Testis (tissue), 3 donors: ENCODE data around the gene CRBN. TPM values are rescaled to one million over a fixed set of nuclear protein-coding genes. Genes with fewer than 3 reads are reported as not detected.

Experiments used
- DNase-seq: peaks from one replicate; pipeline ENCODE4 v3.0.0-alpha.2; 2019
- H3K27ac ChIP-seq, 2 donors: fragments of 200-600 bp; sonication (generic); one replicate each; pipeline ENCODE4 v1.5.1; 2019
- H3K27me3 ChIP-seq: fragments of 200-600 bp; sonication (generic); one replicate; pipeline ENCODE4 v1.5.1; 2019
- H3K36me3 ChIP-seq: fragments of 200-600 bp; sonication (generic); one replicate; pipeline ENCODE4 v1.5.1; 2017; ENCODE audit warnings: low read depth; ENCODE audit errors: missing control alignments
- H3K4me1 ChIP-seq: fragments of 200-600 bp; sonication (generic); one replicate; pipeline ENCODE4 v1.5.1; 2019
- H3K4me3 ChIP-seq, 2 donors: fragments of 200-600 bp; sonication (generic); one replicate each; pipeline ENCODE4 v1.5.1; 2017 to 2019
- H3K9me3 ChIP-seq: fragments of 200-600 bp; sonication (generic); one replicate; pipeline ENCODE4 v1.5.1; 2017
- POLR2A ChIP-seq: fragments of 450-650 bp; IDR thresholded peaks from one replicate; pipeline ENCODE4 v1.6.1; 2017; ENCODE audit warnings: antibody characterized with exemption, mild to moderate bottlenecking, moderate library complexity
- WGBS, 2 donors: methylation state at CpG; one replicate each; pipeline ENCODE4 v1.1.5; 2018; 5-methylcytosine and 5-hydroxymethylcytosine counted together
- intact Hi-C: fragments of 100-400 bp; cut with DNase I; formaldehyde crosslinking; loops from one replicate; pipeline ENCODE4 v1.15.1; 2023; ENCODE audit warnings: low total_unique reads
- polyA plus RNA-seq: library from polyadenylated mRNA; stranded (reverse); fragments of 350-450 nt; fragmentation: Illumina TruSeq; extraction: RNeasy Lipid Tissue Mini Kit (QIAGEN cat#74804); gene quantifications from one replicate; pipeline ENCODE4 v1.2.3, GENCODE V29; 2014; ENCODE audit warnings: low read depth, low replicate concordance; ENCODE audit not compliant: insufficient read depth
- total RNA-seq, 2 donors: library from RNA; depleted of rRNA; stranded (reverse); fragments of >200 nt; gene quantifications; one replicate each; pipeline ENCODE4 v1.2.3, GENCODE V29; 2016
- TF ChIP-seq, protein P1 (sequence below), 3 experiments: fragments of 450-650 bp in 2 of 3; fragments of 200-600 bp in 1 of 3; sonication (generic) in 1 of 3; IDR thresholded peaks; one replicate each; pipeline ENCODE4 v1.5.1; 2016 to 2019; ENCODE audit warnings: antibody characterized with exemption in 3 of 3, mild to moderate bottlenecking in 2 of 3, moderate library complexity in 1 of 3

CRBN gene
- total and polyA plus RNA-seq, 3 donors from 2014 or later = 85.4 to 180 (median 147) TPM

DNA sequence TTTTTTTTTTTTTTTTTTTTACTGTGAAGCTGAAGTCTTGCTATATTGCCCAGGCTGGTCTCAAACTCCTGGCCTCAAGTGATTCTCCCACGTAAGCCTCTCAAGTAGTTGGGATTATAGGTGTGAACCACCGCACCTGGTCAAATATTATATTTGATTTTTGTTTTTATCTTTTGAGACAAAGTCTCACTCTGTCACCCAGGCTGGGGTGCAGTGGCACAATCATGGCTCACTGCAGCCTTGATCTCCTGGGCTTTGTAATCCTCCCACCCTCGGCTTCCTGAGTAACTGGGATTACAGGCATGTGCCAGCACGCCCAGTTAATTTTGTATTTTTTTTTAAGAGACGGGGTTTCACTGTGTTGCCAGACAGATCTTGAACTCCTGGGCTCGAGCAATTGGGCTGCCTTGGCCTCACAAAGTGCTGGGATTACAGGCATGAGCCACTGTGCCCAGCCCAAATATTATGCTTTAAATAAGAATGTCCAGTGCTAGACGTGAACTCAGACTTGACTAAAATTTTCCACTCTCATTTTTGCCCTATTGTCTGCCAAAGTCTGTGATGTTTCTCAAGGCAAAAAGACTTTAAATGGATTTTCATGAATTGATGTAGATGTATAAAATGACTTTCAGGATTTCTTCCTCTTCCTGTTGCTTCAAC is 33.4 kb upstream of the CRBN start:
- Histone ChIP-seq H3K4me1 (no peaks in the 10 kb centered on the region), H3K36me3 (no peaks in the 10 kb centered on the region), H3K27ac (no peak overlapping the region), H3K9me3 (no peaks in the 10 kb centered on the region), H3K4me3 (no peak overlapping the region), H3K27me3 (no peaks in the 10 kb centered on the region)
- TF ChIP-seq, protein P1, sequence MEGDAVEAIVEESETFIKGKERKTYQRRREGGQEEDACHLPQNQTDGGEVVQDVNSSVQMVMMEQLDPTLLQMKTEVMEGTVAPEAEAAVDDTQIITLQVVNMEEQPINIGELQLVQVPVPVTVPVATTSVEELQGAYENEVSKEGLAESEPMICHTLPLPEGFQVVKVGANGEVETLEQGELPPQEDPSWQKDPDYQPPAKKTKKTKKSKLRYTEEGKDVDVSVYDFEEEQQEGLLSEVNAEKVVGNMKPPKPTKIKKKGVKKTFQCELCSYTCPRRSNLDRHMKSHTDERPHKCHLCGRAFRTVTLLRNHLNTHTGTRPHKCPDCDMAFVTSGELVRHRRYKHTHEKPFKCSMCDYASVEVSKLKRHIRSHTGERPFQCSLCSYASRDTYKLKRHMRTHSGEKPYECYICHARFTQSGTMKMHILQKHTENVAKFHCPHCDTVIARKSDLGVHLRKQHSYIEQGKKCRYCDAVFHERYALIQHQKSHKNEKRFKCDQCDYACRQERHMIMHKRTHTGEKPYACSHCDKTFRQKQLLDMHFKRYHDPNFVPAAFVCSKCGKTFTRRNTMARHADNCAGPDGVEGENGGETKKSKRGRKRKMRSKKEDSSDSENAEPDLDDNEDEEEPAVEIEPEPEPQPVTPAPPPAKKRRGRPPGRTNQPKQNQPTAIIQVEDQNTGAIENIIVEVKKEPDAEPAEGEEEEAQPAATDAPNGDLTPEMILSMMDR (IDR thresholded peaks at IDR 0.05) = no peak
- TF ChIP-seq POLR2A = no peak
- 73 to 78% methylated on average over 7 of the region's 7 CpGs for WGBS, 2 donors
- intact Hi-C loops = no loop called here
- no peak for DNase-seq

DNA sequence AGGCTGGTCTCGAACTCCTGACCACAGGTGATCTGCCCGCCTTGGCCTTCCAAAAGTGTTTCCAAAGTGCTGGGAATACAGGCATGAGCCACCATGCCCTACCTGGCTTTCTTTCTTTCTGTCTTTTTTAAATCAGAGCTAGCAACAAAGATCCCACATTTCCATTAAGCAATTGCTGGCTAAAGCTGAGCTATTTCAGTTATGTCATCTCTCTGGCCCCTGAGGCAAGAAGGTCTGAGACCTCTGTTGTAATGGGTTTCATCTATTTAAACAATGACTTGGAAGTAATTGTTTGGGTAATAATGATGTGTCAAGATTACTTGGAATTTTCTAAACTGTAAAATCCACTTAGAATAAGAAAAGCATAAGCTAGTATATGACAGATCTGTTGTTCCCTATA is 30.2 kb upstream of the CRBN start:
- no peak for TF ChIP-seq POLR2A
- Histone ChIP-seq H3K27me3 (no peaks in the 10 kb centered on the region), H3K9me3 (no peaks in the 10 kb centered on the region), H3K4me1 (no peaks in the 10 kb centered on the region), H3K27ac (no peak overlapping the region), H3K36me3 (no peaks in the 10 kb centered on the region), H3K4me3 (no peak overlapping the region)
- WGBS, 2 donors = 93 to 100% methylated on average over 2 of the region's 2 CpGs
- no peak for DNase-seq
- intact Hi-C loops = no loop called here

DNA sequence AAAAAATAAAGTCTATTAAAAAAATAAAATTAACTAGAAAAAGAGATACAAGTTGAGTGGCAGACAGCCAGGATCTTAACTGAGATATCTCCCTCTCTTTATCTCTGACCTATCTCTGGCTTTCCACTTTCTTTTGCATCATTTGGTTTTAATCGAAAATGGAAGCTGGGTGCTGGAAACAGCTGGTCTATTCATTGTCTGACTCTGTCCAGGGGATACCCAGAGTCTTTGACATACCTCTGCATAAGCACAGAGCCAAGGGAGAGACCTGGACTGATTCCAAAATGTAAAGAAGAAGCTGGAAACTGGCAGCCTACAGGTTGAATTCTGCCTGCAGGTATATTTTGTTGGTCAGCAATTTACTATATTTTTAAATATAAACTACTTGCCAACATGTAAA is 29.6 kb upstream of the CRBN start:
- Histone ChIP-seq H3K27me3 (no peaks in the 10 kb centered on the region), H3K27ac (no peak overlapping the region), H3K9me3 (no peaks in the 10 kb centered on the region), H3K4me3 (no peak overlapping the region), H3K4me1 (no peaks in the 10 kb centered on the region), H3K36me3 (no peaks in the 10 kb centered on the region)
- WGBS, 2 donors = 79 to 89% methylated on average over 1 of the region's 1 CpG
- no peak for DNase-seq
- intact Hi-C loops = no loop called here
- no peak for TF ChIP-seq POLR2A
- TF ChIP-seq, protein P1 (IDR thresholded peaks at IDR 0.05) = no peak

DNA sequence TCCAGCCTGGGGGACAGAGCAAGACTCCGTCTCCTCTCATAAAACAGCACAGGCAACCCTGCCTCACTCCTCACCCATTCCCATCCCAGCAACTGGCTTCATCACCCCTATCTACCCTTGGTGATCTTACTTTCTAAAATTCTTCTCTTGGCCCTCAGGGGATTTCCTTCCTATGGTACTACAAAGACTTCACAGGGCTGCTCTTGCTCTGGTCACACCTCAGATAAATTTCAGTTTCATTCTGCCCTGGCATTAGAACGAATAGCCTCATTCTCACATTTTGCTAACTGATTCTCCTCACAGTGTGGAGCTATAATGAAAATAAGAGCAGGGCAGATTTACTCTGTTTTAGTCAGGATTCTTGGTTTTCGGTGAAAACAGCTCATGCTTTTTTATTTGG is 22.1 kb upstream of the CRBN start:
- no peak for TF ChIP-seq POLR2A
- 76 to 81% methylated on average over 3 of the region's 3 CpGs for WGBS, 2 donors
- DNase-seq = no peak

DNA sequence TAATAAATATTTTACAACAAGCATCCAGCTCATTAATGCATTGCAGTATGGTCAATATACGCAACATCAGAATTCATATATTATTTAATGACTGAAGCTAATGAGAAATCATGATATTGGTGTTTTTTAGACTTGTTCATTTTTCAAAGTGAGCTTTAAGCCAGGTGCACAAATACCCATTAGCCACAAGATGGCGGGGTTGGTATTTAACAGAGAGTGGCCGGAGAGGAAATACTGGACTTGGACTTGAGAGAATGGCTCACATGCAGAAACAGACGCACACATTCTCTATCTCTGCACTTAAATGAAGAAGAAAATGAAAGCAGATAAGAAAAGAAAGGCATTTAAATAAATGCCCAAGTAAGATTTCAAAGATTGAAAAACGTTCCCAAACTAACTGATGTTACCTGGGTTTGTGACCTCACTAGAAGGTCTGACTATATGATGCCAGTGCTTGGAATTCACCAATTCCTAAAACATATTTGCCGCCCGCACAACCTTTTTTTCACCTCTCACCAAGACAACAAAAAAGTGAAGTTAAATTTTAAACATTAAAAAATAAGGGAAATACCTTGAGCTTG is 21.2 kb upstream of the CRBN start:
- Histone ChIP-seq H3K36me3 (no peaks in the 10 kb centered on the region), H3K4me3 (no peak overlapping the region), H3K4me1 (no peaks in the 10 kb centered on the region), H3K27me3 (no peaks in the 10 kb centered on the region), H3K9me3 (no peaks in the 10 kb centered on the region), H3K27ac (no peak overlapping the region)
- WGBS, 2 donors = 31 to 34% methylated on average over 7 of the region's 7 CpGs
- TF ChIP-seq, protein P1 (IDR thresholded peaks at IDR 0.05) = peak; percentile 75 to 91 (median 76)
- no peak for TF ChIP-seq POLR2A
- intact Hi-C loops = no loop called here
- peak; percentile 77 for DNase-seq

More for the DNA sequence above, 22.1 kb upstream of the CRBN start:
- Histone ChIP-seq H3K27me3 (no peaks in the 10 kb centered on the region), H3K4me3 (no peak overlapping the region), H3K4me1 (no peaks in the 10 kb centered on the region), H3K9me3 (no peaks in the 10 kb centered on the region), H3K36me3 (no peaks in the 10 kb centered on the region), H3K27ac (no peak overlapping the region)
- intact Hi-C loops = no loop called here
